ENCODE data around the gene CKS2. TPM values are rescaled to one million over a fixed set of nuclear protein-coding genes. Genes with fewer than 3 reads are reported as not detected.

Gene CKS2
- total RNA-seq, 1 donor from 2014 or later = 176 TPM

DNA sequence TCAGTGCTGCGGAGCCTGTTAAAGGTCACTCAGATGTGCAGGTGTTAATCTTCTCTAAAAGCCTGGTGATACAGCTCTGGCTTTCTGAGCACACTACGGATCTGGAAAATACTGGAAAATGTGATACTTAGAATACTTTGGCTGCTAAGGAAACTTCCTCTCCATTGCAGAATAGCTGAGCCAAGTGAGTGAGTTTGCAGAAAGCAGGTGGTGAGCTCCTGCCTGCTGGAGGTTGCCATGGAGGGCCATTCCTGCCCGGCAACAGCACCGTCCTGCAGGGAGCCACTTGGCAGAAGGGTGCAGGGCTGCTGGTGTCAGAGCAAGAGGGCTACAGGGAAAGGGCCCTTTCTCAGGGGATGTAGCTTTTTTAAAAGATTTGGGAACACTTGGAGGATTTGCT, 48.0 kb downstream of the CKS2 start:
- Mint-ChIP-seq H3K27ac (no peak overlapping the region), H3K36me3 (ENCODE audit: low read depth) (peaks cover 61% of the 10 kb centered on the region), H3K4me1 (peaks cover 8% of the 10 kb centered on the region)

DNA sequence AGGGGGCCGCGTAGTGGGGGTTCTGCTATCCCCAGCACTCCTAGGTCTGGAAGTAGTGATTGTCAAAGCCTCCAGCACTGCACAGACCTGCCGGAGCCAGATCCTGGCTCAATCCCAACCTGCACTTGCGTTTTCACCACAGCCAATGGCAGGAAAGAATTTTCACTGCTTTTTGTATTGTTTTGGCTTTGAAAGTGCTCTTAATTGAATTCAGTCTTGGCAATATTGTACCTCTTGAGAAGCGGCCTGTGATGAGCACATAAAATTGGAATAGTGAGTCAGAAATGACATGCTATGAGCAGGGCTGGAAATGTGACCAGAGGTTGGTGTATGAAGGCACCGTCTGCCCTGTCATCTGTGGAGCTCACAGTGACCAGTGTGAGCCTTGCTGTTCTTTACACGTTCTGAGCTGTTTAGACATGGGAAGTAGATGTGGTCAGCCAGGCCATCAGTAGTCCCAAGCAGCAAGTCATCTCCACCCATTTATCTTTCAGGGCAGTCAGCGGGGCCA, 48.8 kb downstream of the CKS2 start:
- Mint-ChIP-seq H3K4me1 (peaks cover 9% of the 10 kb centered on the region), H3K9me3 (no peaks in the 10 kb centered on the region), H3K27ac (peak overlapping the region; percentile 78), H3K27me3 (no peaks in the 10 kb centered on the region), H3K4me3 (no peak overlapping the region), H3K36me3 (ENCODE audit: low read depth) (peaks cover 56% of the 10 kb centered on the region)
- intact Hi-C loops (cut with micrococcal nuclease) = no loop called here
- DNase-seq = no peak

More for the DNA sequence above, 48.0 kb downstream of the CKS2 start:
- no peaks in the 10 kb centered on the region for H3K27me3 Mint-ChIP-seq
- no peak overlapping the region for H3K4me3 Mint-ChIP-seq
- H3K9me3 Mint-ChIP-seq = no peaks in the 10 kb centered on the region
- intact Hi-C loops (cut with micrococcal nuclease) = no loop called here
- DNase-seq = no peak

DNA sequence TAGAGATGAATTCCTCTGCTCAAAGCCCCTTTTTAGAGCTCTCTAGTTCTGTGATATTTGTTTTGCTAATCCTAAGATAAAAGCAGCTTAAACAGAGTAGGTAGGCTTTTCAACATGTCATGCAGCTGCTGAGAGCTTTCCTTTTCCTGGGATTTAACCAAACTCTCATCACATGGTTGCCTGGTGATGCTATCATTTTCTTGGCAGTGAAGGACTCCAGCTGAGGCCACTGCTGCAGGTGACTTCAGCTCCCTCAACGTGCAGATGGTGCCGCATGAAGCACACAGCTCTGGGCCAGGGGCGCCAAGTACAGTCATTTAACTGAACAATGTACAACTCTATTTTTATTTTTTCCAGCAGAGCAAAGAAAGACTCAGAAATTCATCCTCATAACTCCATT, 49.5 kb downstream of the CKS2 start:
- Mint-ChIP-seq H3K9me3 (no peaks in the 10 kb centered on the region), H3K27ac (peak overlapping the region; percentile 59), H3K4me1 (peaks cover 9% of the 10 kb centered on the region), H3K4me3 (no peak overlapping the region), H3K36me3 (ENCODE audit: low read depth) (peaks cover 49% of the 10 kb centered on the region), H3K27me3 (no peaks in the 10 kb centered on the region)
- intact Hi-C loops (cut with micrococcal nuclease) = no loop called here
- no peak for DNase-seq

DNA sequence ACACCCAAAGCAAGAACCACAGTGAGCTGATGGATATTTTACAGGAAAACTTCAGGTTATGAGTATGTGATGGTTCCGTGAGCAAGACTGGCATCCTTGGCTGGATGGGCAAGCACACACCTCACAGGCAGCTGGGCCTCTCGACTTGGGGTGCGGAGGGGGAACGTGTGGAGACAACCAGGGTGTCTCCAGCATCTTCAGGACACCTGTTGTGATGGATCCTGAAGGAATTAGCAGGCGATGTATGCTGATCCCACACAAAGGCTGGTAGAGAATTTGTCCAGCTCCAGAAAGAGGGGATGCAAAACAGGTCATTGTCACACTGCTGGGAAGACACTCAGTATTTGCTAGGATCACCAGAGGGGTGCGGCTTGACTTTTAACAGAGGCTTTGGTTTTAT, 50.0 kb downstream of the CKS2 start:
- Mint-ChIP-seq H3K27ac (peak overlapping the region; percentile 7), H3K36me3 (ENCODE audit: low read depth) (peaks cover 45% of the 10 kb centered on the region), H3K4me3 (no peak overlapping the region), H3K4me1 (peaks cover 9% of the 10 kb centered on the region), H3K27me3 (no peaks in the 10 kb centered on the region), H3K9me3 (no peaks in the 10 kb centered on the region)
- DNase-seq = no peak
- intact Hi-C loops (cut with micrococcal nuclease) = no loop called here

DNA sequence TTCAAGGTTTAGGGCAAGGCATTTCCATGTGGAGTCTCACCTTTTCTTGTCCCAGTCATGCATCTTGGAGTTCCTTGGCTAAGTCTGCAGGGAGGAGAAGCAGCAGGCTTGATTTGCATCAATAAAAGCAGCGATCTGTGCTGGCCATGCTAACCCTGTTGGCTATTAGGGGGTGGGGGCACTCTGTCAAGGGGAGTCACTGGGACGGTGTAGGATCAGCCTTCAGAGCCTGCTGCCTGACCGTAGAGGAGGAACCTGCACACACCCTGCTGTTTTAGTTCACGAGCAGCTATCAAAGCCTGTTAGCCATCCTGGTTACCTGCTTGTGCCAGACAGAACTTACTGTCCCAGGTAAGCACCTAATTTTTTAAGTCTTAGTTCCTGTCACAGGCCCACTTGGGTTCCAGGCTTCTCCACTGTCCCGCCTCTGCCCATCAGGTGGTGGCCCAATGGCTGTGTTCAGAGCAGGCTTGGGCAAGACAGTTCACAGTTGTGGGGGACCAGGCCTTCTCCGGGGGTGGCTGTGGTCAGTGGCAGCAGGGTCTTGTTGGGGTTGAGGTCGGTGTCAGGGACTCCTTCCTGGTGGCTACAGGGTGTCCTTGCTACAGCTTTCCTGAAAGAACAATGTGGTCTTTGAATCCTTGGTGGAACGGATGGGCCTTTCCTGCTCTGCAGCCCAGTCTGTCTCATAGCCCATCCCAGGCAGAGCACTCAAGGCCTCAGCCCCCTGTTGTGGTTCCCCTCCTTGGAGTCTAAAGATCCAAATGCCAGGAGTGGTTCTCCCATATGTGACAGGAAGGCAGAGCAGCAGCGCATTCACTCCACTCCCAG, 51.0 kb downstream of the CKS2 start:
- H3K4me3 Mint-ChIP-seq = no peak overlapping the region
- intact Hi-C loops (cut with micrococcal nuclease) = no loop called here
- peaks cover 11% of the 10 kb centered on the region for H3K4me1 Mint-ChIP-seq
- no peak for DNase-seq
- H3K9me3 Mint-ChIP-seq = no peaks in the 10 kb centered on the region
- H3K27me3 Mint-ChIP-seq = no peaks in the 10 kb centered on the region
- peaks cover 39% of the 10 kb centered on the region for H3K36me3 Mint-ChIP-seq (ENCODE audit: low read depth)
- no peak overlapping the region for H3K27ac Mint-ChIP-seq

DNA sequence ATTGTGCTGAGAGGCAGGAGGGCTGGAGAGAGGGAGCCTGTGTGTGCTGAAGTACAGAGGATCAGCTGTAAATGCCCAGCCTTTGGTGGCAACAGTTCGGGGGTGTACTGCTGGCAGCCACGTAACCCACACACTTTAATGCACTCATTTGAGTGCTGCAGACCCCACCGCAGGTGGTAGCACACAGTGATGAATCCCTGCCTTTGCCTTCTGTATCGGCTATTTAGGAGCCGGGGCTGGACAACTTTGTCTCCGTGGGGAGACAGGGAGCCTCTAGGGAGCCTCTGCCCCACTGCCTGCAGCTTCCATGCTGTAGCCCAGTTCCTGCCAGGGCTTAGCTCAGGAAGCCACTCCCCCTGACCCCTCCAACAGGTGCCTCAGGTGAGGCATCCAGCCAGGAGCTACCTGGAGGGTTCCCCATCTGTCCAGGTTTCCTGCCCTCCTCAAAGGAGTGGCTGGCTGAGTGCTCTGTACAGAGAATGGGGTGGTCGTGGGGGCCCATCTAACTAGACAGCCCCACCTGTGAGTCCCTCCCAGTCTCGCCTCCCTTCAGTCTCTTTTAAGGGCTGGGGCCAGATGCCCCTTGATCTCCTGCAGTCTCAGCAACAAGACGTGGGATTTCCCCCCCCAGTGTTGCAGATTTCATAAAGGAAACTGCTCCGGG, 51.8 kb downstream of the CKS2 start:
- H3K4me1 Mint-ChIP-seq = peaks cover 8% of the 10 kb centered on the region
- H3K36me3 Mint-ChIP-seq (ENCODE audit: low read depth) = peaks cover 35% of the 10 kb centered on the region
- no peaks in the 10 kb centered on the region for H3K27me3 Mint-ChIP-seq
- no peak overlapping the region for H3K4me3 Mint-ChIP-seq
- no peak for DNase-seq
- H3K27ac Mint-ChIP-seq = no peak overlapping the region
- no peaks in the 10 kb centered on the region for H3K9me3 Mint-ChIP-seq
- intact Hi-C loops (cut with micrococcal nuclease) = no loop called here

DNA sequence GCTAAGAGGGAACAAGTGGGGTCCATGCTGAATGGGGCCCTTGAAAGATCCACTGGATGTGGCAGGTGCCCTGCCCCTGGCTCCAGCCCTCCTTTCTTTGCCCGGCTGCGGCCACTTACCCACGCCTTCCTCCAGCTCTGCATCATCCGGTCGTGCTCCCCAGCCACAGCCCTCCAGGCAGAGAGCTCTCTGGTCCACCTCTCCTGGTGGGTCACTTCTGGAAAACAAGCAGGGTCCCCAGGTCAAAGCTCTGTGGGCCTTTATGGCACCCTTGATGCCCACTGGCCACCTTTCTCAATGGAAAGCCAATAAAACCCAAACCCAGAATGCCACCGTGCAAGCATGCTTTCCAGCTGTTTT, 52.3 kb downstream of the CKS2 start:
- H3K9me3 Mint-ChIP-seq = no peaks in the 10 kb centered on the region
- DNase-seq = no peak
- no peak overlapping the region for H3K27ac Mint-ChIP-seq
- peaks cover 33% of the 10 kb centered on the region for H3K36me3 Mint-ChIP-seq (ENCODE audit: low read depth)
- no peak overlapping the region for H3K4me3 Mint-ChIP-seq
- intact Hi-C loops (cut with micrococcal nuclease) = no loop called here
- H3K27me3 Mint-ChIP-seq = no peaks in the 10 kb centered on the region
- H3K4me1 Mint-ChIP-seq = peaks cover 8% of the 10 kb centered on the region

DNA sequence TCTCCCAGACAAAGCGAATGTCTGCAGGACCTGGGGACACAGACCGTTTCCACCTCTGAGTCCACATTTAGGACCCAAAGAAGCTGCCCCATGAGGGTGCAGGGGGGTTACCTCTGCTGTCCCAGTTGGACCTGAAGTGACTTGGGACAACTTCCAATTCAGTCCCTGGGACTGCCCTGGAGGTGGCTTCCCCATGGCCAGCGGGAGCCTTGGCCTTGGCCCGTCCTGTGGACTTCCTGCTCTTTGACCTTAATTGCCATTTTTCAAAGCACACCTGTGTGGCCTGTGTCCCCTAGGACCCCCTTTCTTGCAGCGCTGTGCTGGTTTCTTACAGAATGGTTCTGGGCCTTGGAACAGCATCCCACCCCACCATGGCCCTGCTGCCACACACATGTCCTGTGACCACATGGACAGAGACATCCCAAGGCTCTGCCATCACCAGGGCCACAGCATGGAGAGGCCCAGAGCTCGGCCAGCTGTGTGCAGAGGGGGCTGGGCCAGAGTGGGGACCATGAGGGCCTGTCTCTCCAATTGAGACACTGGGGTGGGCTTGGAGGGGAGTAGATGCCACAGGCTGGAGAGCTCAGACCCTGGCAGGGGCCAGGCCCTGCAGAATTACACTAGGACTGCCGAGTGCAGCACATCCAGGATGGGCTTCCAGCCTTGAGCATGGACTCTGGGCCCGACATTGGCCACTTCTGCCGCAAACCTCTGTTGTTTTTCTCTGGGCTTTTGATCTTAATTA, 53.1 kb downstream of the CKS2 start:
- intact Hi-C loops (cut with micrococcal nuclease) = no loop called here
- Mint-ChIP-seq H3K27ac (peak overlapping the region; percentile 48), H3K4me1 (peaks cover 8% of the 10 kb centered on the region), H3K36me3 (ENCODE audit: low read depth) (peaks cover 26% of the 10 kb centered on the region), H3K4me3 (no peak overlapping the region), H3K9me3 (no peaks in the 10 kb centered on the region), H3K27me3 (no peaks in the 10 kb centered on the region)
- no peak for DNase-seq

DNA sequence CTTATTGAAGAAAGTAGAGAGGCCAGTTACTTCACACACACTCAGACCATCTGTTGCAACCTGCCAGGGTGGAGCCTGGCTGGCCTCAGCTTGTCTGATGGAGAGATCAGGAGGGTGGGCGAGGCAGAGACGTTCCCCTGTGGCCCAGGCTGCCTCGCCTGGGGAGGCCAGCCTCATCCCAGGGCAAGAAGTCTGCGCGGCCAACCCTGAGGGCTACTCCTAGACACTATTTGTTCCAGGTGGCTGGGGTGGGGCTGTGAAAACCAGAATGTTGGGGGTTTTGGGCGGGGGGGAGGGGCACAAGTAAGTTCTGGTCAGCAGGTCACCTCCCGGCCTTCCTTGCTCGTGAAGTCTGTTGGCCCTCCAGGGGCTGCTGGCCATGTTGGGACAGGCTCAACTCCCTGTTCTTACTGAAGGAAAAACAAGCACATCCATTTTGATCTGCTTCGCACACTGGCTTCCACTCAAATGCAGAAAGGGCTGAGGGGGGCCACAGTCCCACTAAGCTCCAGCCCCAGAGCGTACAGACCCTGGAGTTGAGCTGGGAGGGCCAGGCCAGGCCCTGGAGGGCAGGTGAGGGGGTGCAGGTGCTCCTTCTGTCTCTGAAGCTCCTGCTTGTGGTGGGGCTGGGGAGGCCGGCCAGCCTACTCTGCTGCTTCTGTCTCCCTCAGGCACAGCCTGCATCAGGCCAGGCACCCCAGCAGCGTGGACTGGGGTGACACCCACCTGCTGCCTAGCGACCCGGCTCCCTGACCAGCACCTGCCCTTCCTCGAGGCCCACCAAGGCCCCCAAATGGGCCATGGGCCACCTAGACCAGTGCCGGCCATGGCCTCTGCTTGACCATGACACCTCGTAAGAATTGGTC, 53.9 kb downstream of the CKS2 start:
- Mint-ChIP-seq H3K9me3 (no peaks in the 10 kb centered on the region), H3K4me1 (peaks cover 8% of the 10 kb centered on the region), H3K27ac (peak overlapping the region; percentile 48), H3K27me3 (no peaks in the 10 kb centered on the region), H3K36me3 (ENCODE audit: low read depth) (peaks cover 22% of the 10 kb centered on the region), H3K4me3 (no peak overlapping the region)
- DNase-seq = no peak
- intact Hi-C loops (cut with micrococcal nuclease) = no loop called here

DNA sequence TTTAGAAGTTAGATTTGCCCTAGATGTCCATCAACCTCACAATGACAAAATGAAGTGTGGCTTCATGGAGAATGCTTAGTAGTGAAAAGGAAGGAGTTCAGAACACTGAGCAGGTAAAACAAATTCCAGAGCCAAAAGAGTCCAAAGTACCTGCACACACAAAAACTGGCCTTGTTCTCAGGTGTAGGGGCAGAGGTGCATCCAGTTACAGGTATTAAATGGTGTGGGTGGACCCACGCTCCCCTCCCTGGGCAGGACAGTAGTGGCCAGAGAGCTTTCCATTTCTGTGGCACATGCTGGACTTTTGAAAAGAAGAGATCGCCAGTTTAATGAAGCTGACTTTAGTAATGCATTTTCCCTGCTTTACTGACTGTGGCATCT, 54.5 kb downstream of the CKS2 start:
- no peaks in the 10 kb centered on the region for H3K27me3 Mint-ChIP-seq
- H3K4me3 Mint-ChIP-seq = no peak overlapping the region
- no peaks in the 10 kb centered on the region for H3K9me3 Mint-ChIP-seq
- DNase-seq = no peak
- H3K27ac Mint-ChIP-seq = no peak overlapping the region
- H3K4me1 Mint-ChIP-seq = peaks cover 5% of the 10 kb centered on the region
- H3K36me3 Mint-ChIP-seq (ENCODE audit: low read depth) = peaks cover 17% of the 10 kb centered on the region
- intact Hi-C loops (cut with micrococcal nuclease) = no loop called here

Other genes with a start within 250 kb of the CKS2 start
- gene SHC3, start 132.4 kb upstream of the CKS2 start, total RNA-seq = not detected in 2 replicates
- 48.6 and 50.7 TPM in 2 replicates for gene SECISBP2, start 7.3 kb downstream of the CKS2 start, total RNA-seq
- gene SEMA4D, start 186.9 kb downstream of the CKS2 start, total RNA-seq = 368 and 370 TPM in 2 replicates